Measurements from ENCODE around the gene SPOCD1.
"Not testable (repeated sequence)": the region's sequence is repeated elsewhere in the genome, so short reads cannot be mapped to it uniquely, and the experiment has no call there.

SPOCD1 gene

DNA sequence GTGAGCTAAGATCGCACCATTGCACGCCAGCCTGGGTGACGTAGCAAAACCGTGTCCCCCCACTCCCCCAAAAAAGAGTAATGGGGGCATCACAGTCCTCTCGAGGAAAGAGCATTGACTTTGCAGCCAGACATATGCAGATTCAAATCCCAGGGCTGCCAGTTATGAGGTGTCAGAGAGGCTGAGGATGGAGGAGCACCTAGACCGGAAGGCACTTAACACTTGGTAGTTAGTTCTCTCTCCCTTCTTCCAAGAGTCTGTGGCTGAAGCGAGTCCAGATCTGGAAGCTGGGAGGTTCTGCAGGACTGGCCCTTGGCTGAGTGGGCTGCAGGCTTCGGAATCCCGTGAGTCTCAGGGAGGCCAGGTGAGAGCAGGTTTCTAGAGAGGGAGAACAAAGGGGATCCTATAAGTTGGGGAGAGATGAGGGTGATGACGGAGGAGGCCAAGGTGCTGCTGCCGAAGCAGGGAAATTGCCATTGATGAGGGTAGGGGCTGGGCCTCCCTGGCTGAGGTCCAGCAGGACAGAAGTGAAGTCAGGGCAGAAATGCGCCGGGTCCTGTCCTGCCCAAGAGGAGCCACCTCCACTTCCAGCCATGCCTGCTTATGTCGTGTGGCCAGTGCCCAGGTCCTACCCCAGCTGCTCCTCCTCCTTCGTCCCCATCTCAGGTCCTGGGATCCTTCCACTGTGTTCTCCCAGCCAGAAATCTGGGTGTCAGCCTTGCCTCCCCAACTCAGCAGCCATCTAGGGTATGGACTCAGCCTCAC, 13.3 kb upstream of the SPOCD1 start:
- DNase-seq (ENCODE audit: low spot score), result no peak

- no peak for DNase-seq (ENCODE audit: low spot score)
Measured at GRCh38 chr1:31828341-31828740, 12.5 kb upstream of the SPOCD1 start.

- DNase-seq (ENCODE audit: low spot score), result no peak
Measured at GRCh38 chr1:31823780-31824179, 8.0 kb upstream of the SPOCD1 start.

DNA sequence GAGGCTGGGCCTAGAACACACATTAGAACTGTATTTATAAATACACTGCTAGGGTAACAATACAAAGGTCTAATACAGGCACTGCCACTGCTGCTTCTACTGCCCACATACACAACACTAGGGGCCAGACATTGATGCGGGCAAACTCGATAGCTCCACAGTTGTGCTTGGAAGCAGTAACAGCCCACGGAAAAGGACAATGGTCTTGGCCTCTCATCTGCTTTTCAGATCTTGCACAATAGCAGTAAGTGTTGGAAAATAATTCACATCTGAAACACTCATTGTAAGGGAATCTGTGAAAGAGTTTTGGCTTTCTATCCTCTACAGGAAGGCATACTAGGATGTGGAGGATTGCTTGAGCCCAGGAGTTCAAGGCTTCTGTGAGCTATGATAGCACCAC, 6.9 kb upstream of the SPOCD1 start:
- DNase-seq (ENCODE audit: low spot score), result no peak

DNA sequence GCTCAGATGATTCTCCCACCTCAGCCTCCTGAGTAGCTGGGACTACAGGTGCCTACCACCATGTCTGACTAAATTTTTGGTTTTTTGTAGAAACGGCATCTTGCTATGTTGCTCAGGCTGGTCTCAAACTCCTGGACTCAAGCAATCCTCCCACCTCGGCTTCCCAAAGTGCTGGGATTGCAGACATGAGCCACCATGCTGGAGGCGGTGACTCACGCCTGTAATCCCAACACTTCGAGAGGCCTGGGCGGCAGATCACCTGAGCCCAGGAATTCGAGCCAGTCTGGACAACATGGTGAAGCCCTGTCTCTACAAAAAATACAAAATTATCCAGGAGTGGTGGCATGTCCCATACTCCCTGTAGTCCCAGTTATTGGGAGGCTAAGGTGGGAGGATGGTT, 4.4 kb upstream of the SPOCD1 start:
- DNase-seq (ENCODE audit: low spot score), result not testable (repeated sequence)

GRCh38 chr1:31818206-31818605, 2.4 kb upstream of the SPOCD1 start:
- no peak for DNase-seq (ENCODE audit: low spot score)

GRCh38 chr1:31816947-31817346, 1.1 kb upstream of the SPOCD1 start:
- not testable (repeated sequence) for DNase-seq (ENCODE audit: low spot score)

DNA sequence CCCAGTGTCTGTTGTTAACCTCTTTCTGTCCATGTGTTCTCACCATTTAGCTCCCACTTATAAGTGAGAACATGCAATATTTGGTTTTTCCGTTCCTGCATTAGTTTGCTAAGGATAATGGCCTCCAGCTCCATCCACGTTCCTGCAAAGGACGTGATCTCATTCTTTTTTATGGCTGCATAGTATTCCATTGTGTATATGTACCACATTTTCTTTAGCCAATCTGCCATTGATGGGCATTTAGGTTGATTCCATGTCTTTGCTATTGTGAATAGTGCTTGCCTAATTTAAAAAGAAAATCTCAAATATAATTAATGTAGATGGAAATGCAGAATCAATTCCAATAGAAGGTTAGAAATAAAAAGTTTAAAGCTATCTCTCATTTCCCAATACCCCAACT, 679 bp upstream of the SPOCD1 start:
- not testable (repeated sequence) for DNase-seq (ENCODE audit: low spot score)

- no peak for DNase-seq (ENCODE audit: low spot score)
Measured at GRCh38 chr1:31815307-31815645, 546 bp downstream of the SPOCD1 start.

DNA sequence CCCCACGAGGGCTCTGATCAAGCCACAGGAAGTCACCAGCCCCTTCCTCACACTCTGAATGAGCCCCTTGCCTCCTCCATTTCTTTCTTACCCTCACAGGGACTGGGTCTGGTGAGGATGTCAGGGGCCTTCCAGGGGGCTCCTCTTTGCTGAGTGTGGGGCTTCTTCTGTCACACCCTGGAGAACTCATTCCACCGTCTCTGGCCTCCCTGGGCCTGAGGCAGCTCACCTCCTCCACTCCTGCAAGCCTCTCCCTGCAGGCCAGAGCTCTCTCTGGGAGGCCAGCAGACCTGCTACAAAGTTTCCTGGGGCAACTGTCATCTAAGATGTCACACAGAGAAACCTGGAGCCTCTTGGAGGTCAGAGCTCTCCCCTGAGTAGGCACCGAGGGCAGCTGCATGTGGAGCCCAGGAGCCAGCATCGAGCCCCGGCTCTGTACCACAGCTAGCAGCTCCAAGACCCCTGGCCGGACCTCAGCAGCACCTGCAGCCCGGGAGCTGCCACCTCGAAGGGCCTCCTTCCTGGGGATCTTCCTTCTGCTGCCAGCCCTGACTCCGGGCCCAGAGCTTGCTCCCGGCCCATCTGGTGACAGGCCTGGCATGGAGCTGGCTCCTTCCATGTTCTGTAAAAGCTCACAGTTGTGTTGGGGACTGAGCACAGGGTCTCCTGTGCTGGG, 1.1 kb downstream of the SPOCD1 start:
- DNase-seq (ENCODE audit: low spot score), result no peak

DNA sequence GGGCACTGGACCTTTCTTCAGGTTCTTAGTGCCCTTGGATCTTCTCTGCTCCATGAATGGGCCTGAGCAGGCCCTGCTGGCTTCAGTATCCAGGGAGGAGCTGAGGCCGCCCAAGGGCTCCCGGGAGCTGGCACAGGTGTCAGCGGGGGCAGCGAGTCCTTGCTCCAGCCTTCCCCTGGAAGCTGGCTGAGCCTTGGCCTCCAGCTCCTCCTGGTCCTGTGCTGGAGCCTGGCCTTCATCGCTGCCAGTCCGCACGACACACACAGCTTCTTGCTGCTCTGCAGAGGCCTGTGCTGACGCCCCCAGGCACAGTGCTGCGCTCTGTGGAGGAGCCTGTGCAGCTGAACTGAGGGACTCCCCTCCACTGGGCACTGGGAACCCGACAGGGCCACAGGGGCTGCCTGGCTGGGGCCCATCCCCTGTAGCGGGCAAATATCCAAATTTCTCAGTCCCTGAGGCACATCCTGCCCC, 1.7 kb downstream of the SPOCD1 start:
- DNase-seq (ENCODE audit: low spot score), result no peak

DNA sequence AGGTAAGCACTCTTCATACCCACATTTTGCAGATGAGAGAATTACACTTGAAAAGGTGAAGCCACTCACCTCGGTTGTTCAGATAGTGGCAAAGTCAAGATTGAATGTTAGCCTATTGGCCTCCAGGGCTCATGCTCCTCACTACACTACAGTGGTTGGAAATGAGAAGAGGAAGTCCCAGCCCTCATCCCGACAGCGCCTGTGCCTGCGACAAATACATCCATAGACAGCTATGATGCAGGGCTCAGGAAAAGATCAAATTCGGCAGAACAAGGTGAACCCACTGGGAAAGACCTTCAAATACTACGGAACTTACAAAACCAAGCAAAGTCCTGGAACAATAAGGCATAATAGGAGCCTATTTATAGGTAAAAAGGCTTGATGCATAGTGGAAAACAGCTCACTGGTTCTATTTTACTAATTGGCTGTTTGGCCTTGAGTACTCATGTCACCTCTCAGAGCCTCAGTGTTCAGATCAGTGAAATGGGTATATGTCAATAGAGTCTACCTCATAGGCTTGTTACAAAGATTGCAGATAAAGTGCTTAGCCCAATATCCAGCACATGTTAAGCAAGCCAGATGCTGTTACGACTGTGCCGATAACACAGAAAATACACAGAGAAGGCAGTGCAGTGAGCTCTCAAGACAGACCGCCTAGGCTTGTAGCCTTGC, 3.5 kb downstream of the SPOCD1 start:
- no peak for DNase-seq (ENCODE audit: low spot score)

GRCh38 chr1:31811605-31812004, 4.2 kb downstream of the SPOCD1 start:
- no peak for DNase-seq (ENCODE audit: low spot score)

DNA sequence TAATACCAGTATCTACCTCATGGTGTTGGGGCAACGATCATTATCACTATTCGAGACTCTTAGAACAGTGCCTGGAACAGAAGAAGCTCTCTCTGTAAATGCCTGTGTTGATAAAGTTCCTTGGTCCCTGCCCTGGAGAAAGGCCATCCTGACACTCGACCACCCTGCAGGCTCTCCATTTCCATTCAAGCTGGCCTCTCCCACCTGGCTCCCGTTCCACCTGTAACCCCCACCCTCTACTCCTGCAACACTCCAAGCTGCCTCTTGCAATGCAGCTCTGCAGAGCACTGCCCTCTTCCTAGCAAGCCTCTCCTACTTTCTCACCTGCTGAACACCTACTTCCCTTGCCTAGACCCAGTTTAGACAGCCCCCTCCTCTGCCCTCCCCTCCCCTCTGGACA, 6.1 kb downstream of the SPOCD1 start:
- no peak for DNase-seq (ENCODE audit: low spot score)

GRCh38 chr1:31807273-31808048, 8.4 kb downstream of the SPOCD1 start:
- no peak for DNase-seq (ENCODE audit: low spot score)

- DNase-seq (ENCODE audit: low spot score), result no peak
Measured at GRCh38 chr1:31805318-31805717, 10.5 kb downstream of the SPOCD1 start.

GRCh38 chr1:31804098-31804497, 11.7 kb downstream of the SPOCD1 start:
- no peak for DNase-seq (ENCODE audit: low spot score)

- no peak for DNase-seq (ENCODE audit: low spot score)
Measured at GRCh38 chr1:31803610-31804009, 12.2 kb downstream of the SPOCD1 start.

DNA sequence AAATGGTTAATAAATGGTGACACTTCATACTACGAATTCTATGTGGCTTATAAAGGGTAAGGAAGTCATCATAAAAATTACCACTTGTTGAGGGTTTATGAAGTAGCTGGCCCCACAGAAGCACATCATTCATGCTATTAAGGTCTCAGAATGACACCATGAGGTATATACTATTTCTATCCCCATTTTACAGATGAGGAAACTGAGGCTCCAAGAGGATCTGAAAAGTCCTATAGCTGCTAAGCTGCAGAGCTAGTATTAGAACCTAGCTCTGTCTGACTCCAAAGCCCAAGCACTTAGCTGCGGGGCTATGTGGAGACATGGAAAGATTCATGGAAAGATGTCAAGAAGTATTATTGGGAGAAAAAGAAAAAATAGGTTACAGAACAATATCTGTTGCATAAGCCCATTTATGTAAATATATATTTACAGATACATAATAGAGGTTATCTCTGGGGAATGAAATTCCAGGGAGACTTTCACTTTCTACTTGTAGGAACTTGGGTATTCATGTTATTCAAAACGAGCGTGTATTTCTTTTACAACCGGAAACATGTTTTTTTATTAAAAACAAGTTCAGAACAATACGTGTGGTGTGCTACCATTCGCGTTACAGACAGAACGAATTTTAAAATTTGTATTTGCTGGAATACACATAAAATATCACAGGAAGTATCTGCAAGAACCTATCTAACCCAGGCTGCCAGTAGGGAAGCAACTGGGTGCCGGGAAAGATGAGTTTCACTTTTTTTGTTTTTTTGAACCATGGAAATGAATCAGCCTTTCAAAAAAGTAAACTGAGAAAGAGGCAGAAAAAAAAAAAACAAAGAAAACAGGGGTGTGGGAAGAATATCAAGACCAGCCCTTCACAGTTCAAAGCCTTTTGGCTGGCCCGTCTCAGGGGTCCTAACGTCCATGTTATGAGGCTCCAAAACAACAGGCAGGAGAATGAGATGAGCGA, 13.4 kb downstream of the SPOCD1 start:
- no peak for DNase-seq (ENCODE audit: low spot score)

DNA sequence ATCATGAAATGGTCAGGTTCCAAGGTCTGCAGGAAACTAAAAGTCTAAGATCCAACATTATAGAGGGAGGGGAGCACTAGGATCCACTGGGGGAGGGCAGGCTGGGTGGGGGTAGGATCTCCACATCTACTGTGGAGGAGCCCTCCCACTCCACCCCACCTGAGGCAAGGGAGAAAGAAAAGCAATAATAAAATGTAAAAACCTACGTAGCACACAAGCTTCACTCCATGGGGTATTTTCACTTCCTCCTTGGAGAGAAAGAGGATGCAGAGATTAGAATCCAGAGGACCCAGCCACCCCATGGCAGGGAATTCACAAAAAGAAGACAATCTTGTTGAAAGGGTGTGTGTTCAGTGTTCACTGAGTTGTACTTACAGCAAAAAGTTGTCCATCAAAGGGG, 14.4 kb downstream of the SPOCD1 start:
- DNase-seq (ENCODE audit: low spot score), result no peak

- no peak for DNase-seq (ENCODE audit: low spot score)
Measured at GRCh38 chr1:31800674-31800967, 15.2 kb downstream of the SPOCD1 start.

All from left forelimb (tissue), 1 donor.